Suppressor macrophage treated with lipopolysaccharide for 4 hours (primary cell): ENCODE measurements around the gene NFYC.
"Not testable (repeated sequence)": the region's sequence is repeated elsewhere in the genome, so short reads cannot be mapped to it uniquely, and the experiment has no call there.

ENCODE experiments used
- DNase-seq: peaks from one replicate; pipeline ENCODE4 v3.0.0-alpha.2; 2020

Gene NFYC

GRCh38 chr1:40708750-40709099 is 17.2 kb downstream of the NFYC start:
- no peak for DNase-seq

GRCh38 chr1:40709100-40709801 is 17.7 kb downstream of the NFYC start:
- DNase-seq, result peak; percentile 52

GRCh38 chr1:40709802-40710278 is 18.3 kb downstream of the NFYC start:
- DNase-seq, result no peak

GRCh38 chr1:40710581-40711315 is 19.2 kb downstream of the NFYC start:
- DNase-seq, result no peak

GRCh38 chr1:40711465-40712404 is 20.2 kb downstream of the NFYC start:
- DNase-seq, result peak; percentile 30

DNA sequence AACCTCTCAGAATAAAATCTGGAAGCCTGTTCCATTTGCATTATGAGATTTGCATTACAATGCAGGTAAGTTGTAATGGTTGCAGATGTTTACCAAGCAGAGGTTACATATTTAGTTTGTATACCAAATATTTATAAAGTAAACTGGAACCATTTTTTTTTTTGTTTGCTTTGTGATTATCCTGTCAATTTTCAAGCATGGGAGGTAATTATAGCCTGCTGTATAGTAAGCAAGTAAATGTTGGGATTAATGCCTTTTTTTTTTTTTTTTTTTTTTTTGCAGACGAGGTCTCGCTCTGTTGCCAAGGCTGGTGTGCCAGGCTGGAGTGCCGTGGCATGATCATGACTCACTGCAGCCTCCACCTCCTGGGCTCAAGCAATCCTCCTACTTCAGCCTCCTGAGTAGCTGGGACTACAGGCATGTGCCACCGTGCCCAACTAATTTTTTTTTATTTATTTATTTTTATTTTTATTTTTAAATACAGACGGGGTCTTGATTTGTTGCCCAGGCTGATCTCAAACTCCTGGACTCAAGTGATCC is 21.0 kb downstream of the NFYC start:
- no peak for DNase-seq

DNA sequence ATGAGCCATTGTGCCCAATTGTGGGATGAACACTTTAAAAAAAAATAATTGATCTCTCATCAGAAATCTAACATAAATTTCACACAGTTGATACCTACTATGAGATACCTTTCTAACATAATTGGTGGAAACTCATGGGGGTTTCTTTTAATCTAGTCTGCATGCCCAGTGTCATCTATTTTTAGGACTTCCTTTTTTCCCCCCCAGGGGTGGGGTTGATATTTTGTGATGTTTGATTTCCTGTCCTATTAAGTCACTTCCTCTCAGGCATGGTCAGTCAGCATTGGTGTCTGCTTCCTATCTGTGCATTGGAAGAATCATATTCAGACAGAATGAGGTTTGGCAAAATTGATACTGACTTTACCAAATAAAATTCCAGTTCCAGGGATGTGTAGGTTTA is 21.5 kb downstream of the NFYC start:
- peak; percentile 64 for DNase-seq

GRCh38 chr1:40715491-40716059 is 24.1 kb downstream of the NFYC start:
- DNase-seq, result no peak

- DNase-seq, result no peak
Observed at GRCh38 chr1:40717065-40717464, 25.6 kb downstream of the NFYC start.

- DNase-seq, result no peak
Observed at GRCh38 chr1:40717955-40718354, 26.5 kb downstream of the NFYC start.

DNA sequence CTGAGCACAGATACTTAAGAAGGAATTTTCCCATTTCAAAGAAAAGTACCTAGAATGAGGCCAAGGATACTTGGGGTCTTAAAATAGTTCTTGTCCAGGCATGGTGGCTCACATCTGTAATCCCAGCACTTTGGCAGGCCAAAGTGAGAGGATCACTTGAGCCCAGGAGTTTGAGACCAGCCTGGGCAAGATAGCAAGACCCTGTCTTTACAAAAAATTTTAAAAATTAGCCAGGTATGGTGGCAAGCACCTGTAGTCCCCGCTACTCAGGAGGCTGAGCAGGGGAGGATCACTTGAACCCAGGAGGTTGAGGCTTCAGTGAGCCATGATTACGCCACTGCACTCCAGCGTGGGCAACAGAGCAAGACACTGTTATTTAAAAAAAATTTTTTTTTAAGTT is 29.0 kb downstream of the NFYC start:
- DNase-seq, result no peak

- DNase-seq, result no peak
Observed at GRCh38 chr1:40722622-40723021, 31.1 kb downstream of the NFYC start.

DNA sequence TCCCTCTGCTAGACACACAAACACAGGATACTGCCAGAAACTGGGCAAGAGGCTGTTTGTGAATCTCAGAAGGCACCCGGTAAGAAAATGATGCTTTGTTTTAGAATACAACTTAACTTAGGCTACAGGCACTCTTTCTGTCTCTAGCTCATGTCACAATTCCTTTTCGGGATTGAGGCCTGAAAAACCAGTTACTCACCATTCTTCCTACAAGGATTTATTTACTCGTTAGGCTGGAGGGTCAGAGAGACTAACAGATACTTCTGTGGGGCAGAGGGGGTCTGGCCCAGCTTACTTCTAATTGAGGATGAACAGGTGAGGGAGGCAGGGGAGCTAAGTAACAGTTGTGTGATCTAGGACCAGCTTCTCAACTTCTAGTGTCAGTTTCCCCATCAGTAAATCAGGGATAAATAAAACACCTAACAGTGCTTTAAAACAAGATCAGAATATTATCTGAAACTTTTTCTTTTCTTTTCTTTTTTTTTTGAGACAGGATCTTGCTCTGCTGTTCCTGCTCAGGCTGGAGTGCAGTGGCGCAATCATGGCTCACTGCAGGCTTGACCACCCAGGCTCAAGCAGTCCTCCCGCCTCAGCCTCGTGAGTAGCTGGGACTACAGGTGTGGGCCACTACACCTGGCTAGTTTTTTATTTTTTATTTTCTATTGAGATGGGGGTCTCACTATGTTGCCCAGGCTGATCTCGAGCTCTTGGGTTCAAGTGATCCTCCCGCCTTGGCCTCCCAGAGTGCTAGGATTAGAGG is 31.9 kb downstream of the NFYC start:
- DNase-seq, result no peak

DNA sequence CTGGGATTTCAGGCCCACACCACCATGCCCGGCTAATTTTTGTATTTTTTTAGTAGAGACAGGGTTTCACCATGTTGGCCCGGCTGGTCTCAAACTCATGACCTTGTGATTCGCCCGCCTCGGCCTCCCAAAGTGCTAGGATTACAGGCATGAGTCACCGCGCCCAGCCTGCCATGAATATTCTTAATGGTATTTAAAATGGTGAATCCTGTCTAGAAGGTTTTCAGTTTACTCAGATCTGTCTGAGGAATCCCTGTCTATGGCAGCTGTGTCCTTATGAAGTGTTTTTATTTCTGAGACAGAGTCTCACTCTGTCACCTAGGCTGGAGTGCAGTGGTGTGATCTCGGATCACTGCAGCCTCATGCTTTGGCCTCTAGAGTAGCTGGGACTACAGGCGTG is 36.2 kb downstream of the NFYC start:
- not testable (repeated sequence) for DNase-seq

GRCh38 chr1:40729316-40729862 is 37.9 kb downstream of the NFYC start:
- not testable (repeated sequence) for DNase-seq

DNA sequence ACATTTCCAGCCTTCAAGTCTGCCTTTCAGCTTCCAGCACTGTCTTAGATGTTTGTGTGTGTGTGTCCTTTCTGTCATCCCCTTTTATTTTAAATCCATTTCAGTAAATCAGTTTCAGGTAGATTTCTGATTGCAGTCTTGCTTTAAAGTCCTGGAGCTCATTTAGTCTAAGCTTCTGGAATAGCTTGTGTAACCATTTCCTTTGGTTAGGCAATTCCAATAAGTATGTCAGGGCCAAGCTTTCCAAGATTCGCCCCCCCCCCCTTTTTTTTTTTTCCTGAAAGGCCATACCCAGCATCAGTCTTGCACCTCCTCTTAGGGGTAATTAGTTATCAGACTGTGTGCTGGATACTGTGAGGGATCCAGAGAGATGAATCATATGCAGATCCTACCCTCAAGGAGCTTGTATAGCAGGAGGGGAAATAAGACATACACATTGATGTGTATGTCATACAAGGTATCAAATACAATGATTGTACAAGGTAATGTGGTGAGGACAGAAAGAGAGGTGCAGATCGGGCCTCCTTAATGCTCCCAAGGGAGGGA is 41.3 kb downstream of the NFYC start:
- DNase-seq, result no peak

GRCh38 chr1:40734882-40735628 is 43.6 kb downstream of the NFYC start:
- DNase-seq, result no peak

DNA sequence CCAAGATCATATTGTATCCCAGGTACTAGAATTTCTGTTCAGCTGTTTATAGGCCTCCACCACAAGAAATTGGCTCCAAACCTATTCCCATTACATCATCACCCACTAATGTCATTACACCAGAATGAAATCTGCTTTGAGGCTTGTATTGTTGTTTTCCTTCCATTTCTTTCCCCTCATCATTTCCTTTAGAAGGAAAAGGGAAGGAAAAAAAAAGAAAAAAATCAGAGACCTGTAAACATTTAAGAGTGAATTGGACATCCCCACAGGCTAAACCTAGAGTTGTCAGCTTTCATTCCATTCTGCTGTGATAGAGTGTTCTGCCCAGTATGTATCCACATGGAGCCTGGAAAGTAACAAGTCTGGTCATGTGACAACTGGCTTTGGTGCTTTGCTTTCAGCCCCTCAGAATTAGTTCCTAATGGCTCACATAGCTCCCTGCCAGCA is 44.6 kb downstream of the NFYC start:
- DNase-seq, result no peak

DNA sequence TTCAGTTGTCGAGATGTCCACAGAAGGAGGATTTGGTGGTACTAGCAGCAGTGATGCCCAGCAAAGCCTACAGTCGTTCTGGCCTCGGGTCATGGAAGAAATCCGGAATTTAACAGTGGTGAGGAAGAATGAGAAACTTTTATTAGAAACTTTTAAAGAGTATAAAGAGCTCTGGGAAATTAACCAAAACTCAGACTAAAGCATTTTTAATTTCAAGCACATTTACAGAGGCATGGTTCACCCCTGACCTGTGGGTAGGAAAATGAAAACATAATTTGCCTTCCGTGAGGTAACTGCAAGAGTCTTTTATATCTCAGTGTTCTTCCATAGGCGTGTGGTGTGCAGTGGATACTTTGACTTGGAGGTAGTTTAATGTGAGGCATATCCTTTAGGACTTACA is 47.3 kb downstream of the NFYC start:
- no peak for DNase-seq

- no peak for DNase-seq
Observed at GRCh38 chr1:40739455-40740008, 48.0 kb downstream of the NFYC start.
